Fibroblast of the aortic adventitia (primary cell): ENCODE data around the gene NRIP3. TPM values are rescaled to one million over a fixed set of nuclear protein-coding genes. Genes with fewer than 3 reads are reported as not detected.
A peak's percentile ranks its signal among the peaks of the same experiment; 100 is the strongest.
"Not testable (repeated sequence)": the region's sequence is repeated elsewhere in the genome, so short reads cannot be mapped to it uniquely, and the experiment has no call there.

Experiments used
- DNase-seq: peaks from one replicate; pipeline ENCODE4 v3.0.0-alpha.2; 2010; ENCODE audit warnings: low read depth
- H3K4me3 ChIP-seq: 2 replicates; pipeline ENCODE4 v1.5.1; 2011; ENCODE audit warnings: low read depth, mild to moderate bottlenecking, control low read depth, low read length, moderate library complexity
- CTCF ChIP-seq: IDR thresholded peaks from 2 replicates; pipeline ENCODE4 v1.5.1; 2011; ENCODE audit warnings: mild to moderate bottlenecking, low read length, control low read depth, inconsistent platforms; ENCODE audit not compliant: insufficient read depth
- total RNA-seq: library from RNA; depleted of rRNA; stranded (reverse); fragments of >200 nt; gene quantifications from 2 replicates; pipeline ENCODE4 v1.2.3, GENCODE V29; 2012; ENCODE audit warnings: low replicate concordance

NRIP3 gene
- total RNA-seq, 1 donor: 21.3 TPM

GRCh38 chr11:9019861-9020260, 16.1 kb upstream of the NRIP3 start:
- no peak for TF ChIP-seq CTCF
- no peak for DNase-seq
- no peak overlapping the region for H3K4me3 ChIP-seq

DNA sequence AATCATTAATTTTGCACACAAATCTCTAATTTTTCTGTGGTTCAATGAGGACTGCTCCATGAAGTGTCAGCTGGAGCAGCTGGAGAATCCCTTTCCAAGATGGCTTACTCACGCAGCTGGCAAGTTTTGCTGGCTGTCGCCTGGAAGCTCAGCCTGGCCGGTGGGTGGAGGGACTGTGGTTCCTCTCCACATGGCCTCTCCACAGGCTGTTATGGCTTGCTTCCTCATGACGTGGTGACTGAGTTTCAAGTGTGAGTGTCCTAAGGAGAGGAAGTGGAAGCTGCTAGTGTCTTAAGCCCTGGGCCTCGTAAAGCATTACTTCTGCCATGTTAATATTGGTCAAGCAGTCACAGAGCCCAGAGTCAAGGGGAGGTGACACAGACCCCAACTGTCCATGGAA, 14.0 kb upstream of the NRIP3 start:
- H3K4me3 ChIP-seq: no peak overlapping the region
- TF ChIP-seq CTCF: no peak
- peak; percentile 64 for DNase-seq

- DNase-seq: no peak
- no peak for TF ChIP-seq CTCF
- no peak overlapping the region for H3K4me3 ChIP-seq
These were observed 13.3 kb upstream of the NRIP3 start for GRCh38 chr11:9016916-9017642.

DNA sequence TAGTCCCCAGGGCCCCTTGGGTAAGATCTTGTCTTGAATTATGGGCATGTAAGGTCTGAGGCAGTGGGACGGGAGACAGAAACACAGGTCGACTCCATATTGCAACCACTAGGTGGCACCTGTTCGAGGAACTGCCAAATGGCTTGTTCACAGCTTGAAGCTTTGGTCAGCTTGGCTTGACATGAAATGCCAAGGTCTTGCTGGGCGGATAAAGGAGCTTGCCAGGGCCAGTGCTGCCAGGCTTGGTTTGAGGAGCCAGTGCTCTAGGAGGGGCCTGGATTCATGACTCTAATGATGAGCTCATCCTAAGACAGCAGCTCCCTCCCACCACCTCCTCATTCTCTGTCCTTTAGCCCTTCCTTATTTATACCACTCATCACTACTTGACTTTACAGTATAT, 11.9 kb upstream of the NRIP3 start:
- TF ChIP-seq CTCF: peak; percentile 79
- DNase-seq: peak; percentile 83
- no peak overlapping the region for H3K4me3 ChIP-seq

DNA sequence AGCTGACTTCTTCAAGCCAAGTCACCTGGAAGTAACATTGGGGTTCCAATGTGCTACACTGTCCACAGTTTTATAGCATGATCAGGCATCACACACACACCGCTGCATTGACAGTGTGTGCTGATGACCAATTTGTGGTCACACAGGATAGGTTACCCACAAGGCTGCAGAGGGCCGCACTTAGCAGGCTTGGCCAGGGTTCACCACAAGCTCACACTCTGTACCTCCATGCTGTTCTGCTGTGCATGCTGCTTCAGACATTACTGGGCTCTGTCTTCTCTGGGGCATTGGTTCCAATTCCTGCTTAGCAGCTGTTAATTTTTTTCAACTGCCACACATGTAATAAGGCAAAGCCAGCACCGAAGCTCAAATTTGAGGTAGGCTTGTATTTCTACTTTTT, 11.0 kb upstream of the NRIP3 start:
- no peak for DNase-seq
- no peak for TF ChIP-seq CTCF
- no peak overlapping the region for H3K4me3 ChIP-seq

DNA sequence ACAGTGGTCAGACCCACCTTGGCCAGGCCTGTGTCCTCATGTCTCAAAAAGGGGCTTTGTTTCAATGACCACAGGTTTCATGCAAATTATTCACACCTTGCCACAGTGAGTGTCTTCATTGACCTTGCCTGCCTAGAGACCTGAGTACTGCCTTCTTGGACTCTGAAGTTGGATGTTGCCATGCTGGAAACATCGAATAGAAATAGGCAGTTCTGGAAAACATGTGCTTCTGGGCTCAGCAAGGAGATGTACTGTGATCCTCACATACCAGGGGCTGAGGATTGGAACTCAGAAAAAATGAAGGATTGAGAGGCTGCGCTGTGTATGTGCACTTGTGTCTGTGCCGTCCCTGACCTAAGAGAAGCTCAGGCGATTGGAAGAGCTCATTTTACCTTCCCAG, 9.6 kb upstream of the NRIP3 start:
- no peak overlapping the region for H3K4me3 ChIP-seq
- TF ChIP-seq CTCF: no peak
- no peak for DNase-seq

GRCh38 chr11:9009538-9009937, 5.7 kb upstream of the NRIP3 start:
- not testable (repeated sequence) for DNase-seq, H3K4me3 ChIP-seq
